Astrocyte of the spinal cord (primary cell): ENCODE results near the gene TLE1.

Experiments
- DNase-seq: peaks from one replicate; pipeline ENCODE4 v3.0.0; 2011; ENCODE audit warnings: low read depth, low spot score
- H3K4me3 ChIP-seq: 2 replicates; pipeline ENCODE4 v1.5.1; 2011; ENCODE audit warnings: low read depth, mild to moderate bottlenecking, low read length, moderate library complexity
- CTCF ChIP-seq: IDR thresholded peaks from 2 replicates; pipeline ENCODE4 v1.5.1; 2012; ENCODE audit warnings: low read depth, mild to moderate bottlenecking, low read length, inconsistent platforms
- in situ Hi-C: cut with HindIII; loops from 2 replicates; pipeline ENCODE4 v1.10.0; 2017; ENCODE audit warnings: low sequenced_read_pairs

The TLE1 gene

GRCh38 chr9:81563739-81564138, 125.6 kb downstream of the TLE1 start:
- H3K4me3 ChIP-seq: no peak overlapping the region
- no peak for TF ChIP-seq CTCF
- no peak for DNase-seq
- in situ Hi-C loops: no loop called here

GRCh38 chr9:81563020-81563407, 126.3 kb downstream of the TLE1 start:
- no peak overlapping the region for H3K4me3 ChIP-seq
- in situ Hi-C loops: no loop called here
- DNase-seq: no peak
- TF ChIP-seq CTCF: no peak

DNA sequence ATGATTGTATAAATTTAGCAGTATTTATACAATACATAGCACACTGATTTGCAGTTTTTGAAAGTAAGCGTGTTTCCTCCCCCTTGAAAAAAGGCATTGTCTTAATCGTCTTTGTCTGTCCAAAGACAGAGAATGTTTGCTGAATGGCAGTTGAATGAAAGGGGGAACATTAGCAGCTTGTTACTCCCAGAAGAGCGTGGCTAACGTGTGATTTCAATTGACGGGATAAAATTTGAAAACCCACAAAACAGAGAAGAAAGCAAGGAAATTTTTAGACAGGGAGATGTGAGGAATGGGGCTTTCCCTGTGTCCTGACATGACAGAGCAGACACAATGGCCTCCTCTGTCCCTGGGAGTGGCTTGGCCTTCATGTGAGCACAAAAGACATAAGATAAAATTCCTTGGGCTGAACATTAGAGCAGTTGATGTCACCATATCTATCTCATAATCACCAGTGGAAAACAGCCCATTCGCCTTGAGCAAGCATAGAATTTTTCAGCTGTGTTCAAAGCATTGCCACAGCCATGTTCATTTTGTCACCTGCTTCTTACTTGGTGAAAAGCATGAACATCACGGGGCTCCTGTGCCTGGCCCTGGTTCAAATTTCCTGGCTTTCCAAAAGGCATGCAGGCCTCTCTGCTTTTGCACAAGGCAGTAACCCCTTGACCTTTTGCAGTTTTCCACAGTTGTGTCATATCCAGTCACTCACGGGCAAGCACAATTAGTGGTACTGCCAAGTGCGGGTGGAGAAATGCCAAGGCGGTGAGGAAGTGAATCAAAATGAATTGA, 126.9 kb downstream of the TLE1 start:
- peak; percentile 73 for DNase-seq
- no peak overlapping the region for H3K4me3 ChIP-seq
- TF ChIP-seq CTCF: no peak
- in situ Hi-C loops: no loop called here

DNA sequence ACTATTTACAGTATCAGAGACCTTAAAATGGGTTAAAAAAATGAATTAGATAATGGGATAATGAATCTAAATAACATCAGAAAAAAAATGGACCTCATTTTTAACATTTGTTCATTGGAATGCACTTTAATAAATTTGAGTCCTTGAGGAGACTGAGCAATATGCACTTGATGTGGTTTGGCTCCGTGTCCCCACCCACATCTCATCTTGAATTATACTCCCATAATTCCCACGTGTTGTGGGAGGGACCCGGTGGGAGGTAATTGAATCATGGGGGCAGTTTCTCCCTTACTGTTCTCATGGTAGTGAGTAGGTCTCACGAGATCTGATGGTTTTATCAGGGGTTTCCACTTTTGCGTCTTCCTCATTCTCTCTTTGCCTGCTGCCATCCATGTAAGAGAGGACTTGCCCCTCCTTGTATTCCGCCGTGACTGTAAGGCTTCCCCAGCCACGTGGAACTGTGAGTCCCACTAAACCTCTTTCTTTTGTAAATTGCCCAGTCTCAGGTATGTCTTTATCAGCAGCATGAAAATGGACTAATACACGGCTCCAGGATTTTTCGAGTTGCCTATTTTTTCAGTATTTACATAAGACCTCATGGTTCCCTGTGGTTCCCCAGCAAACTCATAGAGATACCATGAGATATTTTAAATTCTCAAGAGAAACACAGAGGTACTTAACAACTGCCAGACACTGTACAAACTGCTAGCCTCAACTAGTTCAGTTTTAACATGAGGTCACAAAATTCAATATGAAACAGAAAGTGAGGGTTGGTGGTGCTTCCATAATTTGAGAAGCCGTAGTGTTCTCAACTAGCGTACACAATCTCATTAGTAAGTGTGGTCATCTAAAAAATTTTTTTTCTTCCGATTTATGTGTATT, 128.3 kb downstream of the TLE1 start:
- in situ Hi-C loops: no loop called here
- DNase-seq: peak; percentile 58
- H3K4me3 ChIP-seq: no peak overlapping the region
- no peak for TF ChIP-seq CTCF

- TF ChIP-seq CTCF: no peak
- H3K4me3 ChIP-seq: no peak overlapping the region
- DNase-seq: peak; percentile 95
- in situ Hi-C loops: no loop called here
Observed at GRCh38 chr9:81559709-81560108, 129.6 kb downstream of the TLE1 start.

- no peak overlapping the region for H3K4me3 ChIP-seq
- in situ Hi-C loops: no loop called here
- no peak for TF ChIP-seq CTCF
- no peak for DNase-seq
Observed at GRCh38 chr9:81559197-81559596, 130.2 kb downstream of the TLE1 start.
